PC-9 (cell line): Measurements from ENCODE around the gene GABRB3. TPM values are rescaled to one million over a fixed set of nuclear protein-coding genes. Genes with fewer than 3 reads are reported as not detected.

Source experiments
- BruUV-seq: library from RNA; stranded (reverse); fragments of 400-500 nt; replicated peaks from 2 replicates; lab custom pipeline; 2021; lab: Mats Ljungman, UMichigan
- CTCF ChIA-PET: fragments of 300-600 bp; sonication (Branson Sonifier 250); formaldehyde crosslinking; loops from one replicate; lab custom pipeline; 2022; ENCODE audit warnings: antibody characterized with exemption; lab: Charles Lee
- POLR2A ChIA-PET: fragments of 300-600 bp; sonication (Branson Sonifier 250); formaldehyde crosslinking; loops from one replicate; lab custom pipeline; 2022; ENCODE audit warnings: antibody characterized with exemption; ENCODE audit not compliant: unreplicated experiment; lab: Charles Lee
- DNase-seq, 2 experiments: peaks; one replicate each; pipeline versions ENCODE4 v3.0.0 to v3.0.0-alpha.2; 2015 to 2022; ENCODE audit warnings: mixed read lengths in 1 of 2
- H2AFZ ChIP-seq: fragments of 200-600 bp; sonication (generic); 2 replicates; pipeline ENCODE4 v1.8.1; 2017; ENCODE audit warnings: antibody characterized with exemption
- H3F3A ChIP-seq: fragments of 200-600 bp; sonication (generic); 2 replicates; pipeline ENCODE4 v1.8.1; 2017; ENCODE audit warnings: antibody characterized with exemption, mild to moderate bottlenecking, low read depth; ENCODE audit not compliant: insufficient read depth
- H3K27ac ChIP-seq: fragments of 200-600 bp; sonication (generic); 2 replicates; pipeline ENCODE4 v1.6.1; 2016; ENCODE audit warnings: mixed run types
- H3K27me3 ChIP-seq: fragments of 200-600 bp; sonication (generic); 2 replicates; pipeline ENCODE4 v1.6.1; 2016; ENCODE audit warnings: low read depth, mixed run types; ENCODE audit not compliant: insufficient read depth
- H3K36me3 ChIP-seq: fragments of 200-600 bp; sonication (generic); 2 replicates; pipeline ENCODE4 v1.6.1; 2016; ENCODE audit warnings: low read depth, mixed run types
- H3K4me1 ChIP-seq: fragments of 200-600 bp; sonication (generic); replicated peaks from 2 replicates; pipeline ENCODE4 v1.6.1; 2016; ENCODE audit warnings: mixed run types; ENCODE audit not compliant: insufficient read depth
- H3K4me2 ChIP-seq: fragments of 200-600 bp; sonication (generic); 2 replicates; pipeline ENCODE4 v1.6.1; 2017; ENCODE audit warnings: mixed run types
- H3K4me3 ChIP-seq: fragments of 200-600 bp; sonication (generic); 2 replicates; pipeline ENCODE4 v1.6.1; 2016; ENCODE audit warnings: mixed run types
- H3K79me2 ChIP-seq: fragments of 200-600 bp; sonication (generic); 2 replicates; pipeline ENCODE4 v1.6.1; 2017; ENCODE audit warnings: low read depth, mixed run types
- H3K9me2 ChIP-seq: fragments of 200-600 bp; sonication (generic); 2 replicates; pipeline ENCODE4 v1.8.1; 2017; ENCODE audit warnings: mild to moderate bottlenecking; ENCODE audit not compliant: insufficient read depth
- H3K9me3 ChIP-seq: fragments of 200-600 bp; sonication (generic); 2 replicates; pipeline ENCODE4 v1.8.1; 2016; ENCODE audit warnings: low read depth; ENCODE audit not compliant: insufficient read depth
- H4K20me1 ChIP-seq: fragments of 200-600 bp; sonication (generic); 2 replicates; pipeline ENCODE4 v1.8.1; 2017; ENCODE audit not compliant: insufficient read depth
- CTCF ChIP-seq: fragments of 200-600 bp; sonication (generic); conservative IDR thresholded peaks from 2 replicates; pipeline ENCODE4 v1.6.1; 2017; ENCODE audit warnings: mixed run types, antibody characterized with exemption, mild to moderate bottlenecking, moderate library complexity
- EZH2 ChIP-seq: fragments of 200-600 bp; sonication (generic); IDR thresholded peaks from 2 replicates; pipeline ENCODE4 v1.8.0; 2017; ENCODE audit warnings: antibody characterized with exemption, low read depth
- intact Hi-C: fragments of 100-400 bp; cut with micrococcal nuclease; formaldehyde crosslinking; loops from one replicate; pipeline ENCODE4 v1.10.0; 2022; ENCODE audit not compliant: unreplicated experiment
- total RNA-seq: library from RNA; stranded (reverse); gene quantifications from 2 replicates; pipeline ENCODE4 v1.2.3, GENCODE V29; 2021

GABRB3 gene
- total RNA-seq, 1 experiment from 2014 or later = 6.3 TPM

GRCh38 chr15:26773067-26773877 lies 406 bp upstream of the GABRB3 start:
- intact Hi-C loops = no loop called here
- ChIA-PET CTCF (no interaction called here), POLR2A (no interaction called here)
- no peaks in the 10 kb centered on the region for H3F3A ChIP-seq
- no peaks in the 10 kb centered on the region for H3K79me2 ChIP-seq
- DNase-seq = no peak
- BruUV-seq = no TSS peak
- no peak overlapping the region for H2AFZ ChIP-seq
- no peaks in the 10 kb centered on the region for H3K27me3 ChIP-seq
- H3K36me3 ChIP-seq = no peaks in the 10 kb centered on the region
- H3K4me2 ChIP-seq = no peak overlapping the region
- H3K4me3 ChIP-seq = no peak overlapping the region
- no peaks in the 10 kb centered on the region for H3K9me2 ChIP-seq
- TF ChIP-seq CTCF (no peak), EZH2 (no peak)
- H3K9me3 ChIP-seq = no peaks in the 10 kb centered on the region
- H4K20me1 ChIP-seq = no peaks in the 10 kb centered on the region
- no peak overlapping the region for H3K27ac ChIP-seq
- no peaks in the 10 kb centered on the region for H3K4me1 ChIP-seq

GRCh38 chr15:26771578-26772153 lies 1.2 kb downstream of the GABRB3 start:
- Histone ChIP-seq H3K9me3 (no peaks in the 10 kb centered on the region), H4K20me1 (no peaks in the 10 kb centered on the region), H3K79me2 (no peaks in the 10 kb centered on the region), H3F3A (no peaks in the 10 kb centered on the region), H3K9me2 (no peaks in the 10 kb centered on the region), H3K27ac (no peak overlapping the region), H3K4me2 (no peak overlapping the region), H2AFZ (no peak overlapping the region), H3K4me3 (no peak overlapping the region), H3K27me3 (no peaks in the 10 kb centered on the region), H3K36me3 (no peaks in the 10 kb centered on the region), H3K4me1 (no peaks in the 10 kb centered on the region)
- no peak for DNase-seq
- ChIA-PET POLR2A (no interaction called here), CTCF (no interaction called here)
- no TSS peak for BruUV-seq
- intact Hi-C loops = no loop called here
- TF ChIP-seq EZH2 (no peak), CTCF (no peak)

- no peaks in the 10 kb centered on the region for H3K79me2 ChIP-seq
- TF ChIP-seq EZH2 = no peak
- TF ChIP-seq CTCF = no peak
- H2AFZ ChIP-seq = no peak overlapping the region
- CTCF ChIA-PET = no interaction called here
- H3K9me3 ChIP-seq = no peaks in the 10 kb centered on the region
- H3K9me2 ChIP-seq = no peaks in the 10 kb centered on the region
- H3K4me2 ChIP-seq = no peak overlapping the region
- intact Hi-C loops = no loop called here
- no TSS peak for BruUV-seq
- POLR2A ChIA-PET = no interaction called here
- no peaks in the 10 kb centered on the region for H3F3A ChIP-seq
- H4K20me1 ChIP-seq = no peaks in the 10 kb centered on the region
- no peaks in the 10 kb centered on the region for H3K36me3 ChIP-seq
- H3K27me3 ChIP-seq = no peaks in the 10 kb centered on the region
- H3K27ac ChIP-seq = no peak overlapping the region
- H3K4me3 ChIP-seq = no peak overlapping the region
- H3K4me1 ChIP-seq = no peaks in the 10 kb centered on the region
- no peak for DNase-seq
Measured at GRCh38 chr15:26771168-26771567, 1.7 kb downstream of the GABRB3 start.
